ENCODE results near the gene TNNT1.
"Not testable (repeated sequence)": the region's sequence is repeated elsewhere in the genome, so short reads cannot be mapped to it uniquely, and the experiment has no call there.

The TNNT1 gene

GRCh38 chr19:55149078-55150003, at the start of gene TNNT1:
TNNT1 (minus strand) TSS chr19:55149206; CDS start chr19:55147157, 2,049 bp downstream.
- peak; percentile 45 for DNase-seq (ENCODE audit: low spot score)

- no peak for DNase-seq (ENCODE audit: low spot score)
Measured at GRCh38 chr19:55198651-55199050, 49.6 kb upstream of the TNNT1 start.

- DNase-seq (ENCODE audit: low spot score) = no peak
Measured at GRCh38 chr19:55197528-55197927, 48.5 kb upstream of the TNNT1 start.

GRCh38 chr19:55196803-55197202, 47.8 kb upstream of the TNNT1 start:
- no peak for DNase-seq (ENCODE audit: low spot score)

- DNase-seq (ENCODE audit: low spot score) = no peak
Measured at GRCh38 chr19:55193481-55193880, 44.5 kb upstream of the TNNT1 start.

GRCh38 chr19:55189403-55189835, 40.4 kb upstream of the TNNT1 start:
- DNase-seq (ENCODE audit: low spot score) = peak; percentile 81

- DNase-seq (ENCODE audit: low spot score) = no peak
Measured at GRCh38 chr19:55188625-55189024, 39.6 kb upstream of the TNNT1 start.

- no peak for DNase-seq (ENCODE audit: low spot score)
Measured at GRCh38 chr19:55186080-55186479, 37.1 kb upstream of the TNNT1 start.

- no peak for DNase-seq (ENCODE audit: low spot score)
Measured at GRCh38 chr19:55181740-55182139, 32.7 kb upstream of the TNNT1 start.

GRCh38 chr19:55179606-55180484, 30.8 kb upstream of the TNNT1 start, which contains the start of gene SYT5:
SYT5 (minus strand) TSS chr19:55180289; CDS start chr19:55179041, 1,248 bp downstream.
- peak; percentile 59 for DNase-seq (ENCODE audit: low spot score)

- DNase-seq (ENCODE audit: low spot score) = peak; percentile 94
Measured at GRCh38 chr19:55178781-55179599, 30.0 kb upstream of the TNNT1 start.

- DNase-seq (ENCODE audit: low spot score) = no peak
Measured at GRCh38 chr19:55176076-55176475, 27.1 kb upstream of the TNNT1 start.

- DNase-seq (ENCODE audit: low spot score) = no peak
Measured at GRCh38 chr19:55175117-55175867, 26.3 kb upstream of the TNNT1 start.

- no peak for DNase-seq (ENCODE audit: low spot score)
Measured at GRCh38 chr19:55174425-55175116, 25.6 kb upstream of the TNNT1 start.

- DNase-seq (ENCODE audit: low spot score) = peak; percentile 92
Measured at GRCh38 chr19:55173714-55174409, 24.9 kb upstream of the TNNT1 start.

GRCh38 chr19:55173186-55173713, 24.2 kb upstream of the TNNT1 start:
- DNase-seq (ENCODE audit: low spot score) = no peak

GRCh38 chr19:55172741-55173140, 23.7 kb upstream of the TNNT1 start:
- peak; percentile 94 for DNase-seq (ENCODE audit: low spot score)

- not testable (repeated sequence) for DNase-seq (ENCODE audit: low spot score)
Measured at GRCh38 chr19:55172318-55172717, 23.3 kb upstream of the TNNT1 start.

- DNase-seq (ENCODE audit: low spot score) = no peak
Measured at GRCh38 chr19:55171440-55171839, 22.4 kb upstream of the TNNT1 start.
